Mesothelial cell of epicardium (in vitro differentiated cells): Measurements from ENCODE around the gene HCN2. TPM values are rescaled to one million over a fixed set of nuclear protein-coding genes. Genes with fewer than 3 reads are reported as not detected.

Source experiments
- DNase-seq, 2 experiments: peaks; one replicate each; pipeline ENCODE4 v3.0.0; 2021; ENCODE audit warnings: low spot score in 2 of 2; ENCODE audit not compliant: unreplicated experiment in 2 of 2
- H3K27ac Mint-ChIP-seq: 2 replicates; pipeline ENCODE4 v1.8.0; 2021; ENCODE audit warnings: mixed read lengths
- H3K27me3 Mint-ChIP-seq: 2 replicates; pipeline ENCODE4 v1.8.0; 2021; ENCODE audit warnings: low read depth, mixed read lengths
- H3K36me3 Mint-ChIP-seq: 2 replicates; pipeline ENCODE4 v1.8.0; 2021; ENCODE audit warnings: mixed read lengths
- H3K4me1 Mint-ChIP-seq: 2 replicates; pipeline ENCODE4 v1.8.0; 2021; ENCODE audit warnings: mixed read lengths
- H3K4me3 Mint-ChIP-seq: 2 replicates; pipeline ENCODE4 v1.8.0; 2021; ENCODE audit warnings: mild to moderate bottlenecking, moderate library complexity, mixed read lengths
- H3K9me3 Mint-ChIP-seq: 2 replicates; pipeline ENCODE4 v1.8.0; 2021; ENCODE audit warnings: mixed read lengths
- CTCF ChIP-seq: fragments of 200-600 bp; sonication (generic); IDR thresholded peaks from one replicate; pipeline ENCODE4 v1.5.0; 2021; ENCODE audit warnings: antibody characterized with exemption; ENCODE audit not compliant: unreplicated experiment
- total RNA-seq: library from RNA; stranded (reverse); gene quantifications from 3 replicates; pipeline ENCODE4 v1.2.1, GENCODE V29; 2021

Gene HCN2
- total RNA-seq: 1.1 to 1.6 TPM (median 1.5 TPM) in 3 replicates

- peaks cover 68% of the 10 kb centered on the region for H3K27me3 Mint-ChIP-seq
- no peaks in the 10 kb centered on the region for H3K9me3 Mint-ChIP-seq
- DNase-seq: no peak
- no peaks in the 10 kb centered on the region for H3K36me3 Mint-ChIP-seq
- H3K4me3 Mint-ChIP-seq: peak within 1 kb of the TSS; percentile 58
- TF ChIP-seq CTCF: no peak
- peaks cover 6% of the 10 kb centered on the region for H3K4me1 Mint-ChIP-seq
- H3K27ac Mint-ChIP-seq: no peak within 1 kb of the TSS
Observed at GRCh38 chr19:589693-590395, at the start of gene HCN2. Gene HCN2 (plus strand): TSS chr19:589881. CDS start chr19:589946, 65 bp downstream.

- H3K9me3 Mint-ChIP-seq: no peaks in the 10 kb centered on the region
- no peak overlapping the region for H3K27ac Mint-ChIP-seq
- no peaks in the 10 kb centered on the region for H3K4me1 Mint-ChIP-seq
- H3K27me3 Mint-ChIP-seq: no peaks in the 10 kb centered on the region
- H3K36me3 Mint-ChIP-seq: peaks cover 13% of the 10 kb centered on the region
- no peak for DNase-seq
- H3K4me3 Mint-ChIP-seq: no peak overlapping the region
- no peak for TF ChIP-seq CTCF
Observed at GRCh38 chr19:540867-541637, 48.6 kb upstream of the HCN2 start.

GRCh38 chr19:541699-542098 is 48.0 kb upstream of the HCN2 start:
- Mint-ChIP-seq H3K27ac (no peak overlapping the region), H3K36me3 (peaks cover 13% of the 10 kb centered on the region), H3K4me1 (no peaks in the 10 kb centered on the region), H3K9me3 (no peaks in the 10 kb centered on the region), H3K27me3 (no peaks in the 10 kb centered on the region), H3K4me3 (no peak overlapping the region)
- TF ChIP-seq CTCF: no peak
- DNase-seq: no peak

- Mint-ChIP-seq H3K4me3 (no peak overlapping the region), H3K9me3 (no peaks in the 10 kb centered on the region), H3K36me3 (peaks cover 13% of the 10 kb centered on the region), H3K4me1 (no peaks in the 10 kb centered on the region), H3K27me3 (no peaks in the 10 kb centered on the region), H3K27ac (no peak overlapping the region)
- no peak for TF ChIP-seq CTCF
- DNase-seq: no peak
Observed at GRCh38 chr19:542173-542866, 47.4 kb upstream of the HCN2 start.

GRCh38 chr19:543910-544608 is 45.6 kb upstream of the HCN2 start, which contains the start of gene GZMM:
Gene GZMM (plus strand): TSS chr19:544053. CDS start chr19:544072, 19 bp downstream.
- Mint-ChIP-seq H3K4me3 (no peak within 1 kb of the TSS), H3K27me3 (no peaks in the 10 kb centered on the region), H3K36me3 (peaks cover 3% of the 10 kb centered on the region), H3K27ac (no peak within 1 kb of the TSS), H3K9me3 (no peaks in the 10 kb centered on the region), H3K4me1 (no peaks in the 10 kb centered on the region)
- no peak for TF ChIP-seq CTCF
- DNase-seq: no peak
